HepG2 (cell line): ENCODE results near the gene SKI. TPM values are rescaled to one million over a fixed set of nuclear protein-coding genes. Genes with fewer than 3 reads are reported as not detected.
A peak's percentile ranks its signal among the peaks of the same experiment; 100 is the strongest.

Source experiments
- CAMTA2 ChIP-seq: sonication (generic); formaldehyde crosslinking; IDR thresholded peaks from 2 replicates; pipeline ENCODE4 v1.4.0; 2020; ENCODE audit warnings: mild to moderate bottlenecking, missing genetic modification reagents, borderline replicate concordance
- CHCHD3 ChIP-seq: sonication (generic); formaldehyde crosslinking; IDR thresholded peaks from 2 replicates; pipeline ENCODE4 v1.8.0; 2022; ENCODE audit warnings: mild to moderate bottlenecking, missing genetic modification reagents, moderate library complexity
- FLYWCH1 ChIP-seq: sonication (generic); formaldehyde crosslinking; IDR thresholded peaks from 2 replicates; pipeline ENCODE4 v1.8.1; 2023; ENCODE audit warnings: mild to moderate bottlenecking, missing genetic modification reagents
- FOXO4 ChIP-seq: sonication (generic); formaldehyde crosslinking; conservative IDR thresholded peaks from 2 replicates; pipeline ENCODE4 v1.8.1; 2023; ENCODE audit warnings: missing genetic modification reagents
- HMG20A ChIP-seq: IDR thresholded peaks from 2 replicates; pipeline ENCODE4 v1.6.1; 2016; ENCODE audit warnings: borderline replicate concordance
- IKZF5 ChIP-seq: IDR thresholded peaks from 2 replicates; pipeline ENCODE4 v1.6.1; 2018; ENCODE audit warnings: missing genetic modification reagents, mild to moderate bottlenecking, missing compliant biosample characterization
- NCOA2 ChIP-seq: sonication (generic); formaldehyde crosslinking; IDR thresholded peaks from 2 replicates; pipeline ENCODE4 v1.8.0; 2022; ENCODE audit warnings: inconsistent platforms
- STAT5B ChIP-seq: sonication (generic); formaldehyde crosslinking; IDR thresholded peaks from 2 replicates; pipeline ENCODE4 v1.4.0; 2020; ENCODE audit warnings: missing genetic modification reagents
- SUZ12 ChIP-seq: fragments of 150-350 bp; IDR thresholded peaks from 2 replicates; pipeline ENCODE4 v1.6.1; 2014; ENCODE audit warnings: low read depth, low read length
- TCF12 ChIP-seq, 2 experiments: fragments of 450-650 bp in 1 of 2; sonication (generic) in 1 of 2; formaldehyde crosslinking in 1 of 2; IDR thresholded peaks; 2 replicates each; pipeline versions ENCODE4 v1.6.1 to v1.8.0; 2017 to 2022; ENCODE audit warnings: antibody characterized with exemption in 1 of 2, mild to moderate bottlenecking in 1 of 2, missing genetic modification reagents in 1 of 2, moderate library complexity in 1 of 2
- TRAFD1 ChIP-seq: sonication (generic); formaldehyde crosslinking; IDR thresholded peaks from 2 replicates; pipeline ENCODE4 v1.5.1; 2020; ENCODE audit warnings: missing genetic modification reagents, mild to moderate bottlenecking, borderline replicate concordance
- TSC22D2 ChIP-seq: sonication (generic); formaldehyde crosslinking; IDR thresholded peaks from 2 replicates; pipeline ENCODE4 v1.5.1; 2020; ENCODE audit warnings: missing genetic modification reagents, mild to moderate bottlenecking, borderline replicate concordance
- ZFP1 ChIP-seq: IDR thresholded peaks from 2 replicates; pipeline ENCODE4 v1.6.1; 2016
- ZKSCAN1 ChIP-seq: fragments of 150-350 bp; IDR thresholded peaks from 2 replicates; pipeline ENCODE4 v1.6.1; 2014; ENCODE audit warnings: low read length
- ZNF281 ChIP-seq: sonication (generic); formaldehyde crosslinking; IDR thresholded peaks from 2 replicates; pipeline ENCODE4 v1.4.0; 2020; ENCODE audit warnings: missing genetic modification reagents, borderline replicate concordance
- ZNF331 ChIP-seq: sonication (generic); formaldehyde crosslinking; IDR thresholded peaks from 2 replicates; pipeline ENCODE4 v1.4.0; 2020; ENCODE audit warnings: missing genetic modification reagents
- ZNF567 ChIP-seq: sonication (generic); formaldehyde crosslinking; IDR thresholded peaks from 2 replicates; pipeline ENCODE4 v1.8.1; 2023; ENCODE audit warnings: mild to moderate bottlenecking, missing genetic modification reagents, borderline replicate concordance
- ZNF597 ChIP-seq: sonication (generic); formaldehyde crosslinking; IDR thresholded peaks from 2 replicates; pipeline ENCODE4 v1.5.0; 2020; ENCODE audit warnings: missing genetic modification reagents
- ZSCAN29 ChIP-seq: sonication (generic); formaldehyde crosslinking; conservative IDR thresholded peaks from 2 replicates; pipeline ENCODE4 v1.4.0; 2020; ENCODE audit warnings: mild to moderate bottlenecking, missing genetic modification reagents
- ZUFSP ChIP-seq: sonication (generic); formaldehyde crosslinking; IDR thresholded peaks from 2 replicates; pipeline ENCODE4 v1.9.0; 2021; ENCODE audit warnings: missing genetic modification reagents, mild to moderate bottlenecking, borderline replicate concordance
- polyA plus RNA-seq, 8 experiments: library from polyadenylated mRNA; depleted of rRNA in 3 of 8; stranded (reverse) in 7 of 8; unstranded in 1 of 8; fragments of >200 nt; fragmentation: Illumina TruSeq in 4 of 8; extraction: Trizol in 4 of 8; gene quantifications; 2 replicates each; pipeline versions ENCODE4 v1.2.1 to v1.2.3, GENCODE V29; 2011 to 2016; ENCODE audit warnings: low read depth in 4 of 8, missing spikeins in 1 of 8, mixed read lengths in 1 of 8; ENCODE audit not compliant: insufficient read depth in 1 of 8
- total RNA-seq, 5 experiments: library from RNA; depleted of rRNA; stranded (reverse); fragments of >200 nt; fragmentation: Illumina TruSeq; extraction: Trizol; gene quantifications; 2 replicates each; pipeline ENCODE4 v1.2.3, GENCODE V29; 2016; ENCODE audit warnings: low read depth in 1 of 5

Gene SKI
- total and polyA plus RNA-seq, 2 of the 13 experiments (the other 11 are each of a cell fraction or from before 2014, with no cell fraction given): 4.7 to 6.9 TPM

GRCh38 chr1:2250721-2251281, 22.7 kb downstream of the SKI start (continued):
- TF ChIP-seq CAMTA2 (CRISPR knock-in tag): no peak
- no peak for TF ChIP-seq CHCHD3 (CRISPR knock-in tag)
- TF ChIP-seq FLYWCH1 (CRISPR knock-in tag): no peak
- TF ChIP-seq IKZF5 (CRISPR knock-in tag): no peak
- no peak for TF ChIP-seq ZKSCAN1
- no peak for TF ChIP-seq ZFP1 (CRISPR knock-in tag)
- TF ChIP-seq NCOA2: peak; percentile 58; the same call in 1 of the 2 replicates
- TF ChIP-seq HMG20A (CRISPR knock-in tag): no peak
- 0 out of 2 replicates have a peak, but pooled peaks have one; percentile 49 for TF ChIP-seq STAT5B (CRISPR knock-in tag)
- TF ChIP-seq TCF12 (IDR thresholded peaks at IDR 0.05): no peak
- no peak for TF ChIP-seq TCF12 (CRISPR knock-in tag; IDR thresholded peaks at IDR 0.05)
- no peak for TF ChIP-seq ZUFSP (CRISPR knock-in tag)
- 0 out of 2 replicates have a peak, but pooled peaks have one; percentile 17 for TF ChIP-seq ZNF281 (CRISPR knock-in tag)
- no peak for TF ChIP-seq TSC22D2
- no peak for TF ChIP-seq TRAFD1 (CRISPR knock-in tag)
- no peak for TF ChIP-seq ZNF567 (CRISPR knock-in tag)
- no peak for TF ChIP-seq ZNF597 (CRISPR knock-in tag)
- TF ChIP-seq FOXO4 (CRISPR knock-in tag): no peak
- peak; percentile 72 for TF ChIP-seq ZNF331 (CRISPR knock-in tag)
- TF ChIP-seq ZSCAN29: no peak
- TF ChIP-seq SUZ12: no peak
